ENCODE data around the gene ZSCAN5B. TPM values are rescaled to one million over a fixed set of nuclear protein-coding genes. Genes with fewer than 3 reads are reported as not detected.
"Not testable (repeated sequence)": the region's sequence is repeated elsewhere in the genome, so short reads cannot be mapped to it uniquely, and the experiment has no call there.

Gene ZSCAN5B
- total and polyA plus RNA-seq, 9 donors, result 0.22 TPM; not detected in 8

DNA sequence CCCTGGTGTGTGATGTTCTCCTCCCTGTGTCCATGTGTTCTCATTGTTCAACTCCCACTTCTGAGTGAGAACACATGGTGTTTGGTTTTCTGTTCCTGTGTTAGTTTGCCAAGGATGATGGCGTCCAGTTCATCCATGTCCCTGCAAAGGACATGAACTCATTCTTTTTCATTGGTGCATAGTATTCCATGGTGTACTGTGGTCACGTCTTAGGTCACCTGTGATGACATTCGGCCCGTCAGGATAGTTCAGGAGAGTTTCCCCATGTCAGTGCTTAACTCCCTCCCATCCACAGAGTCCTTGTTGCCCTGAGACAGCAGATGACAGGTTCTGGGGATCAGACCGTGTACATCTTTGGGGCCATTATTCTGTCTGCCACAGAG is 47.9 kb downstream of the ZSCAN5B start:
- Histone ChIP-seq H3K36me3 (no peaks in the 10 kb centered on the region), H3K27me3 (no peaks in the 10 kb centered on the region), H3K9me3 (no peaks in the 10 kb centered on the region), H3K4me3 (no peak overlapping the region), H3K4me1 (ENCODE audit: insufficient read depth) (peaks cover 12% of the 10 kb centered on the region), H3K27ac (no peak overlapping the region)
- 87 to 94% (median 91%) methylated on average over 5 of the region's 5 CpGs for WGBS, 3 donors
- no peak for DNase-seq
- TF ChIP-seq POLR2A (IDR thresholded peaks at IDR 0.05) (no peak), EP300 (IDR thresholded peaks at IDR 0.05) (no peak)
- TF ChIP-seq, protein P1, sequence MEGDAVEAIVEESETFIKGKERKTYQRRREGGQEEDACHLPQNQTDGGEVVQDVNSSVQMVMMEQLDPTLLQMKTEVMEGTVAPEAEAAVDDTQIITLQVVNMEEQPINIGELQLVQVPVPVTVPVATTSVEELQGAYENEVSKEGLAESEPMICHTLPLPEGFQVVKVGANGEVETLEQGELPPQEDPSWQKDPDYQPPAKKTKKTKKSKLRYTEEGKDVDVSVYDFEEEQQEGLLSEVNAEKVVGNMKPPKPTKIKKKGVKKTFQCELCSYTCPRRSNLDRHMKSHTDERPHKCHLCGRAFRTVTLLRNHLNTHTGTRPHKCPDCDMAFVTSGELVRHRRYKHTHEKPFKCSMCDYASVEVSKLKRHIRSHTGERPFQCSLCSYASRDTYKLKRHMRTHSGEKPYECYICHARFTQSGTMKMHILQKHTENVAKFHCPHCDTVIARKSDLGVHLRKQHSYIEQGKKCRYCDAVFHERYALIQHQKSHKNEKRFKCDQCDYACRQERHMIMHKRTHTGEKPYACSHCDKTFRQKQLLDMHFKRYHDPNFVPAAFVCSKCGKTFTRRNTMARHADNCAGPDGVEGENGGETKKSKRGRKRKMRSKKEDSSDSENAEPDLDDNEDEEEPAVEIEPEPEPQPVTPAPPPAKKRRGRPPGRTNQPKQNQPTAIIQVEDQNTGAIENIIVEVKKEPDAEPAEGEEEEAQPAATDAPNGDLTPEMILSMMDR (IDR thresholded peaks at IDR 0.05), result no peak
- intact Hi-C loops (cut with DNase I), result loop anchor here in 1 of 4 donors (10.0 kb wide), 1 partner anchor 155 kb away; no protein-coding TSS in a partner anchor

DNA sequence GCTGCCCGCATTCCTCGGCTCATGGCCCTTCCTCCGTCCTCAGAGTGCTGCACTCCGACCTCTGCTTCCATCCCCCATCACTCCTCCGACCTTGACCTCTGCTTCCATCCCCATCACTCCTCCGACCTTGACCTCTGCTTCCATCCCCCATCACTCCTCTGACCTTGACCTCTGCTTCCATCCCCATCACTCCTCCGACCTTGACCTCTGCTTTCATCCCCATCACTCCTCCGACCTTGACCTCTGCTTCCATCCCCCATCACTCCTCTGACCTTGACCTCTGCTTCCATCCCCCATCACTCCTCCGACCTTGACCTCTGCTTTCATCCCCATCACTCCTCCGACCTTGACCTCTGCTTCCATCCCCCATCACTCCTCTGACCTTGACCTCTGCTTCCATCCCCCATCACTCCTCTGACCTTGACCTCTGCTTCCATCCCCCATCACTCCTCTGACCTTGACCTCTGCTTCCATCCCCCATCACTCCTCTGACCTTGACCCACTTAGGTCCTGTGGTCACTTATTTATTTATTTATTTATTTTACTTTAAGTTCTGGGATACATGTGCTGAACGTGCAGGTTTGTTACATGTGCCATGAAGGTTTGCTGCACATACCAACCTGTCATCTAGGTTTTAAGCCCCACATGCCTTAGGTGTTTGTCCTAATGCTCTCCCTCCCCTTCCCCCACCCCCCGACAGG is 48.5 kb downstream of the ZSCAN5B start:
- DNase-seq, H3K27ac ChIP-seq, H3K4me3 ChIP-seq, H3K36me3 ChIP-seq, H3K9me3 ChIP-seq, H3K27me3 ChIP-seq: not testable (repeated sequence)
- intact Hi-C loops (cut with DNase I), result loop anchor here in 1 of 4 donors (10.0 kb wide), 1 partner anchor 156 kb away; no protein-coding TSS in a partner anchor
- H3K4me1 ChIP-seq (ENCODE audit: insufficient read depth), result peaks cover 12% of the 10 kb centered on the region
- 86 to 87% (median 86%) methylated on average over 12 of the region's 12 CpGs for WGBS, 3 donors

DNA sequence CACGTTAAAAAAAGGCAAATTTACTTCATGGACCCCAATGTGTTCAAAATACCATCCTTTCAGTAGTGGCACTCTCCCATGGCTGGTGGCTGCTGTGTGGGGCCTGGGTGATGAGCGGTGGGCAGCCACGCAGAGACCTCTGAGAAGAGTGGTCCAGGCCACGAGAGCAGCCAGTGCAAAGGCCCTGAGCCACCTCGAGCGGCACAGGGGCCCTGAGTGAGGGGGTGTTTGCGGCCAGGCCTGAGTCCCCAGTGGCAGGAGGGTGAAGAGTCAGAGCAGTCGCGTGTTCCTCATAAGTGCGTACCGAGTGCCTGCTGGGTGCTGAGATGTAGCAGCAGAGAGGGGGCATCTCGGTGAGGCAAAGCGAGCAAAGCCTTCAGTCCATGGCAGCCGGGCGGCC is 49.5 kb downstream of the ZSCAN5B start:
- DNase-seq, result no peak
- H3K9me3 ChIP-seq, result no peaks in the 10 kb centered on the region
- no peak overlapping the region for H3K27ac ChIP-seq
- no peaks in the 10 kb centered on the region for H3K36me3 ChIP-seq
- no peaks in the 10 kb centered on the region for H3K27me3 ChIP-seq
- H3K4me1 ChIP-seq (ENCODE audit: insufficient read depth), result peaks cover 12% of the 10 kb centered on the region
- WGBS, 3 donors, result 95% methylated on average over 15 of the region's 15 CpGs
- intact Hi-C loops (cut with DNase I), result loop anchor here in 1 of 4 donors (10.0 kb wide), 1 partner anchor 157 kb away; no protein-coding TSS in a partner anchor
- TF ChIP-seq POLR2A (IDR thresholded peaks at IDR 0.05), result no peak
- no peak for TF ChIP-seq EP300 (IDR thresholded peaks at IDR 0.05)
- TF ChIP-seq, protein P1 (IDR thresholded peaks at IDR 0.05), result no peak
- H3K4me3 ChIP-seq, result no peak overlapping the region

DNA sequence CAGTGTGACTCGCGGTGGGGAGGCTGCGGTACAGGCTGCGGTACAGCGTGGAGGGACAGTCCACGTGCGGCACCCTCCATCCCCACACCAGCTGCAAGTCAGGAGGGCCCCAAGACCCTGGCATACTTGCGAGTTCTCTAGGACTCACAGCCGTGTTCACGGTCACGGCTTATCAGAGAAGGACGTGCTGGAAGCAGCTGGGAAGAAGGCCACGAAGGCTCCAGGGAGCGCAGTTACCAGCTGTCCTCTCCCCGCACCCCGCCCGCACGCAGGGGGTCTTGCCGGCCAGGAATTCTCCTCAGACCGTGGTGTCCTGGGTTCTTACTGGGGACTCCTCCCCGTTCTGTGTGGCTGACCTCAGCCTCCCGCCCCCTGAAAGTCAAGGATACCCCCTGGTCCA is 50.3 kb downstream of the ZSCAN5B start:
- WGBS, 3 donors, result 37 to 78% (median 48%) methylated on average over 19 to 22 of the region's 22 CpGs
- H3K4me3 ChIP-seq, result no peak overlapping the region
- no peaks in the 10 kb centered on the region for H3K9me3 ChIP-seq
- intact Hi-C loops (cut with DNase I), result loop anchor here in 1 of 4 donors (10.0 kb wide), 1 partner anchor 157 kb away; no protein-coding TSS in a partner anchor
- no peaks in the 10 kb centered on the region for H3K27me3 ChIP-seq
- H3K4me1 ChIP-seq (ENCODE audit: insufficient read depth), result peaks cover 14% of the 10 kb centered on the region
- peak in 1 of 5 donors; percentile 66 for DNase-seq
- no peaks in the 10 kb centered on the region for H3K36me3 ChIP-seq
- no peak overlapping the region for H3K27ac ChIP-seq
- TF ChIP-seq EP300 (IDR thresholded peaks at IDR 0.05), result no peak

DNA sequence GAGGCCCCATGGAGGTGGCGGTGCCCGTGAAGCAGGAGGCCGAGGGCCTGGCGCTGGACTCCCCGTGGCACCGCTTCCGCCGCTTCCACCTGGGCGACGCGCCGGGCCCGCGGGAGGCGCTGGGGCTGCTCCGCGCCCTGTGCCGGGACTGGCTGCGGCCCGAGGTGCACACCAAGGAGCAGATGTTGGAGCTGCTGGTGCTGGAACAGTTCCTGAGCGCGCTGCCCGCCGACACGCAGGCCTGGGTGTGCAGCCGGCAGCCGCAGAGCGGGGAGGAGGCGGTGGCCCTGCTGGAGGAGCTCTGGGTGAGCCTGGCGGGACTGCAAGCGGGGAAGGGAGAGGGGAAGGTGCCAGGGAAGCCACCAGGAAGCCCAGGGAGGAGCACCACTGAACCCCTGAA is 50.7 kb downstream of the ZSCAN5B start:
- Histone ChIP-seq H3K36me3 (no peaks in the 10 kb centered on the region), H3K27ac (no peak overlapping the region), H3K4me1 (ENCODE audit: insufficient read depth) (peaks cover 15% of the 10 kb centered on the region), H3K9me3 (no peaks in the 10 kb centered on the region), H3K27me3 (no peaks in the 10 kb centered on the region), H3K4me3 (no peak overlapping the region)
- intact Hi-C loops (cut with DNase I), result loop anchor here in 1 of 4 donors (10.0 kb wide), 1 partner anchor 158 kb away; no protein-coding TSS in a partner anchor
- no peak for DNase-seq
- WGBS, 3 donors, result 53 to 93% (median 73%) methylated on average over 18 to 31 of the region's 31 CpGs
- TF ChIP-seq EP300 (IDR thresholded peaks at IDR 0.05) (no peak), POLR2A (IDR thresholded peaks at IDR 0.05) (no peak)
- TF ChIP-seq, protein P1 (IDR thresholded peaks at IDR 0.05), result no peak

Measured in ovary (tissue), 9 donors.